K562 (cell line): ENCODE data around the gene KLHDC2. TPM values are rescaled to one million over a fixed set of nuclear protein-coding genes. Genes with fewer than 3 reads are reported as not detected.

Experiments
- ATAC-seq: fragments of 200-7000 bp; cut with Tn5 transposase; 3 replicates; pipeline ENCODE4 v1.9.1; 2020; ENCODE audit warnings: moderate library complexity
- BruUV-seq: library from RNA; stranded (reverse); fragments of 400-500 nt; replicated peaks from 2 replicates; lab custom pipeline; 2021; lab: Mats Ljungman, UMichigan
- CTCF ChIA-PET: fragments of 300-600 bp; formaldehyde crosslinking; extraction: SDS; loops from one replicate; lab custom pipeline; 2021; ENCODE audit warnings: low intra/inter-chr PET ratio; lab: Yijun Ruan, JAX
- POLR2A ChIA-PET: fragments of 300-600, 350-650 bp; sonication (Branson Sonifier 250); formaldehyde crosslinking; extraction: SDS; loops from one replicate; lab custom pipeline; 2021; ENCODE audit warnings: antibody characterized with exemption, inconsistent platforms; lab: Yijun Ruan, JAX
- DNase-seq, 4 experiments: peaks; one replicate each; pipeline versions ENCODE4 v3.0.0 to v3.0.0-alpha.2; 2011 to 2018; ENCODE audit warnings: low spot score in 3 of 4, mixed read lengths in 3 of 4; ENCODE audit errors: extremely low read depth in 1 of 4
- FAIRE-seq: peaks from 2 replicates; lab custom pipeline; 2011; peaks lifted over from hg19 to GRCh38; lab: Jason Lieb, UNC
- H2AFZ ChIP-seq: 2 replicates; pipeline ENCODE4 v1.6.0; 2011; ENCODE audit warnings: low read depth, low read length, control low read depth, inconsistent platforms
- H3K27ac ChIP-seq: fragments of 200-600 bp; 3 replicates; pipeline ENCODE4 v1.8.0; 2011; ENCODE audit warnings: low read depth, mild to moderate bottlenecking, control low read depth, inconsistent platforms, low read length, moderate library complexity, mixed read lengths; ENCODE audit errors: extremely low read depth
- H3K27me3 ChIP-seq, 2 experiments: fragments of 300-600 bp in 1 of 2; 2 replicates in 1 of 2; 3 replicates in 1 of 2; pipeline versions ENCODE4 v1.6.0 to v1.8.0; 2011; ENCODE audit warnings: inconsistent platforms in 2 of 2, low read length in 2 of 2, mild to moderate bottlenecking in 1 of 2, mixed read lengths in 1 of 2, moderate library complexity in 1 of 2; ENCODE audit not compliant: control insufficient read depth in 2 of 2, insufficient read depth in 2 of 2
- H3K36me3 ChIP-seq: fragments of 300-600 bp; 3 replicates; pipeline ENCODE4 v1.8.0; 2011; ENCODE audit warnings: mild to moderate bottlenecking, low read length, inconsistent platforms; ENCODE audit not compliant: control insufficient read depth, insufficient read depth
- H3K4me1 ChIP-seq, 2 experiments: fragments of 200-600 bp in 1 of 2; replicated peaks in 1 of 2; 2 replicates in 1 of 2; 3 replicates in 1 of 2; pipeline versions ENCODE4 v1.5.1 to v1.8.0; 2011; ENCODE audit warnings: inconsistent platforms in 2 of 2, low read length in 2 of 2, mild to moderate bottlenecking in 1 of 2, mixed read lengths in 1 of 2, moderate library complexity in 1 of 2; ENCODE audit not compliant: control insufficient read depth in 2 of 2, insufficient read depth in 2 of 2
- H3K4me2 ChIP-seq: 2 replicates; pipeline ENCODE4 v1.6.1; 2011; ENCODE audit warnings: low read length, control low read depth, inconsistent platforms, mixed read lengths; ENCODE audit not compliant: insufficient read depth
- H3K4me3 ChIP-seq: fragments of 200-600 bp; sonication (generic), shearing (Covaris generic); 2 replicates; pipeline ENCODE4 v1.5.1; 2016; ENCODE audit warnings: control low read depth, inconsistent platforms
- H3K79me2 ChIP-seq: fragments of 200-600 bp; 3 replicates; pipeline ENCODE4 v1.8.0; 2011; ENCODE audit warnings: low read length, inconsistent platforms; ENCODE audit not compliant: control insufficient read depth, insufficient read depth
- H3K9ac ChIP-seq, 2 experiments: 2 replicates each; pipeline versions ENCODE4 v1.6.0 to v1.6.1; 2011; ENCODE audit warnings: low read depth in 2 of 2, low read length in 2 of 2, control low read depth in 1 of 2, inconsistent platforms in 1 of 2, mild to moderate bottlenecking in 1 of 2, mixed read lengths in 1 of 2; ENCODE audit not compliant: insufficient read depth in 1 of 2
- H3K9me1 ChIP-seq: one replicate; pipeline ENCODE4 v1.6.0; 2011; ENCODE audit warnings: inconsistent platforms, mild to moderate bottlenecking, low read length, moderate library complexity; ENCODE audit not compliant: control insufficient read depth, insufficient read depth
- H3K9me3 ChIP-seq: replicated peaks from 2 replicates; pipeline ENCODE4 v1.5.1; 2011; ENCODE audit warnings: low read depth, low read length, inconsistent platforms; ENCODE audit not compliant: control insufficient read depth, insufficient read depth
- H4K20me1 ChIP-seq: replicated peaks from 2 replicates; pipeline ENCODE4 v1.6.1; 2011; ENCODE audit warnings: low read length, inconsistent platforms, mixed read lengths; ENCODE audit not compliant: control insufficient read depth, insufficient read depth
- ATF7 ChIP-seq: fragments of 450-650 bp; IDR thresholded peaks from 2 replicates; pipeline ENCODE4 v1.7.1; 2014; ENCODE audit warnings: mild to moderate bottlenecking, moderate library complexity
- CHD2 ChIP-seq: IDR thresholded peaks from 2 replicates; pipeline ENCODE4 v1.6.1; 2011; ENCODE audit warnings: low read depth, low read length
- CTCF ChIP-seq, 3 experiments: IDR thresholded peaks in 2 of 3; conservative IDR thresholded peaks in 1 of 3; 2 replicates each; pipeline ENCODE4 v1.5.1; 2011 to 2012; ENCODE audit warnings: low read length in 3 of 3, mild to moderate bottlenecking in 3 of 3, control low read depth in 2 of 3, improper control_type of control experiment in 1 of 3, inconsistent platforms in 1 of 3, low read depth in 1 of 3, mixed read lengths in 1 of 3, moderate library complexity in 1 of 3; ENCODE audit not compliant: insufficient read depth in 2 of 3
- ERF ChIP-seq: fragments of 450-650 bp; formaldehyde crosslinking; IDR thresholded peaks from 2 replicates; pipeline ENCODE4 v1.4.0; 2020; ENCODE audit warnings: mild to moderate bottlenecking, mixed read lengths
- HDAC8 ChIP-seq: fragments of 450-650 bp; IDR thresholded peaks from 2 replicates; pipeline ENCODE4 v1.6.1; 2016; ENCODE audit warnings: mild to moderate bottlenecking, missing genetic modification characterization, moderate library complexity, missing compliant biosample characterization
- HMGXB4 ChIP-seq: sonication (generic); formaldehyde crosslinking; IDR thresholded peaks from 2 replicates; pipeline ENCODE4 v1.8.1; 2023; ENCODE audit warnings: mild to moderate bottlenecking, missing genetic modification reagents
- MCM2 ChIP-seq: fragments of 450-650 bp; IDR thresholded peaks from 2 replicates; pipeline ENCODE4 v1.6.1; 2017; ENCODE audit warnings: low read depth, mild to moderate bottlenecking
- NFE2L1 ChIP-seq: fragments of 450-650 bp; IDR thresholded peaks from 2 replicates; pipeline ENCODE4 v1.6.1; 2016; ENCODE audit warnings: missing genetic modification characterization, low read depth, mild to moderate bottlenecking, missing compliant biosample characterization, moderate library complexity, borderline replicate concordance
- NFXL1 ChIP-seq: fragments of 450-650 bp; formaldehyde crosslinking; IDR thresholded peaks from 2 replicates; pipeline ENCODE4 v1.4.0; 2021; ENCODE audit warnings: mild to moderate bottlenecking
- PTRF ChIP-seq: fragments of 450-650 bp; IDR thresholded peaks from 2 replicates; pipeline ENCODE4 v1.6.1; 2016; ENCODE audit warnings: mild to moderate bottlenecking, missing genetic modification characterization, missing compliant biosample characterization
- RBM14 ChIP-seq: fragments of 200-400 bp; formaldehyde crosslinking; IDR thresholded peaks from 2 replicates; pipeline ENCODE4 v1.6.1; 2018; ENCODE audit warnings: low read depth, mild to moderate bottlenecking, low read length, moderate library complexity, borderline replicate concordance; ENCODE audit not compliant: insufficient read depth
- SMAD3 ChIP-seq: fragments of 450-650 bp; formaldehyde crosslinking; conservative IDR thresholded peaks from 2 replicates; pipeline ENCODE4 v1.4.0; 2020; ENCODE audit warnings: mild to moderate bottlenecking
- STAG1 ChIP-seq: sonication (generic); formaldehyde crosslinking; IDR thresholded peaks from 2 replicates; pipeline ENCODE4 v1.5.0; 2020; ENCODE audit warnings: missing genetic modification reagents, borderline replicate concordance
- TSC22D4 ChIP-seq: fragments of 450-650 bp; IDR thresholded peaks from 2 replicates; pipeline ENCODE4 v1.6.1; 2016; ENCODE audit warnings: missing genetic modification characterization, missing biosample characterization, control low read depth
- ZNF445 ChIP-seq: fragments of 250-450 bp; sonication (Bioruptor Pico); IDR thresholded peaks from 2 replicates; pipeline ENCODE4 v1.4.0; 2020; ENCODE audit warnings: low read depth, mild to moderate bottlenecking, moderate library complexity
- ZNF57 ChIP-seq: fragments of 450-650 bp; formaldehyde crosslinking; IDR thresholded peaks from 2 replicates; pipeline ENCODE4 v1.4.0; 2020; ENCODE audit warnings: mild to moderate bottlenecking, moderate library complexity
- WGBS: fragments of 100-300 bp; shearing (Covaris generic); methylation state at CpG from one replicate; pipeline ENCODE4 v1.1.6; 2016; ENCODE audit warnings: low coverage, mixed read lengths; ENCODE audit not compliant: insufficient coverage; ENCODE audit errors: missing lambda C conversion rate; 5-methylcytosine and 5-hydroxymethylcytosine counted together
- in situ Hi-C: fragments of 300-500 bp; cut with MboI; formaldehyde crosslinking; loops from 4 replicates; pipeline ENCODE4 v1.15.0; 2018; ENCODE audit warnings: inconsistent platforms, mixed read lengths
- intact Hi-C: fragments of 100-400 bp; cut with micrococcal nuclease; formaldehyde crosslinking; loops from 2 replicates; pipeline ENCODE4 v1.14.2; 2022
- polyA plus RNA-seq, 8 experiments: library from polyadenylated mRNA; depleted of rRNA in 4 of 8; stranded (reverse) in 5 of 8; unstranded in 3 of 8; fragments of >200 nt; fragmentation: Nextera tagmentation in 2 of 8; fragmentation: Illumina TruSeq in 1 of 8; extraction: Ambion mirVana in 2 of 8; extraction: Trizol in 1 of 8; gene quantifications; 2 replicates each; pipeline versions ENCODE4 v1.2.1 to v1.2.3, GENCODE V29; 2011 to 2014; ENCODE audit warnings: inconsistent platforms in 1 of 8, missing spikeins in 1 of 8
- total RNA-seq, 7 experiments: library from RNA; depleted of rRNA in 6 of 7; stranded (reverse); fragments of >200 nt in 6 of 7; fragmentation: Illumina TruSeq in 2 of 7; extraction: Trizol in 2 of 7; gene quantifications; 2 replicates each; pipeline versions ENCODE4 v1.2.1 to v1.2.3, GENCODE V29; 2011 to 2021; ENCODE audit warnings: low replicate concordance in 1 of 7
- TF ChIP-seq, protein P1 (sequence below): IDR thresholded peaks from 2 replicates; pipeline ENCODE4 v1.6.1; 2014; ENCODE audit warnings: antibody characterized with exemption

The KLHDC2 gene
- total and polyA plus RNA-seq, 9 of the 15 experiments (the other 6 are each of a cell fraction or from before 2014, with no cell fraction given) = 6.3 to 41.7 (median 20.0) TPM

DNA sequence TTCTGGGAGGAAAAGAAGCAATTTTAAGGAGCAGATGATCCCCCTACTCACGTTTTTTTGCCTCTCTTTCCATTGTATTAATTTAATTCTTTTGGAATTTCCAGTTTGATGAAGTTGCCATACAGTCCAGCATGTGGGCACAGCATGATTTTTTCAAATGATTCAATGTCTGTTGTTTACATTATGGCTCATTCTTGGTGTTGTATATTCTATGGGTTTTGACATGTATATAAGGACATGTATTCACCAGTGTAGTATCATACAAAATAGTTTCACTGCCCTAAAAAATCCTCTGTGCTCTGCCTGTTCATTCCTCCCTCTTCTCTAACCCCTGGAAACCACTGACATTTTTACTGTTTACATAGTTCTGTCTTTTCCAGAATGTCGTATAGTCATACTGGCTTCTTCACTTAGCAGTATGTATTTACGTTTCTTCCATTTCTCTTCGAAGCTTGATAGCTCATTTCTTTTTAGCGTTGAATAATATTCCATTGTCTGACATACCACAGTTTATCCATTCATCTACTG, 13.3 kb upstream of the KLHDC2 start:
- Histone ChIP-seq H4K20me1 (no peaks in the 10 kb centered on the region), H3K4me3 (no peak overlapping the region), H3K27ac (no peak overlapping the region), H3K4me2 (no peak overlapping the region), H2AFZ (peak overlapping the region; percentile 41; the same call in 1 of the 2 replicates), H3K27me3 (no peaks in the 10 kb centered on the region), H3K9me1 (no peaks in the 10 kb centered on the region), H3K79me2 (no peaks in the 10 kb centered on the region), H3K9me3 (no peaks in the 10 kb centered on the region), H3K9ac (no peak overlapping the region), H3K36me3 (no peaks in the 10 kb centered on the region), H3K4me1 (peaks cover 0 to 4% of the 10 kb centered on the region in 2 experiments; a peak in 1 of 5 replicates)
- DNase-seq (no peak), FAIRE-seq (no peak), ATAC-seq (no peak)
- in situ Hi-C loops (no loop called here), intact Hi-C loops (no loop called here)
- ChIA-PET CTCF (no interaction called here), POLR2A (no interaction called here)
- WGBS = 31% methylated on average over 5 of the region's 5 CpGs
- BruUV-seq = no TSS peak
- TF ChIP-seq MCM2 (no peak), HMGXB4 (CRISPR knock-in tag) (no peak), ERF (CRISPR knock-in tag) (no peak), ATF7 (no peak), PTRF (tag) (no peak), SMAD3 (CRISPR knock-in tag) (no peak), HDAC8 (tag) (no peak), RBM14 (no peak), CTCF (IDR thresholded peaks at IDR 0.05 in 2 of 3, conservative IDR thresholded peaks at IDR 0.05 in 1 of 3; ENCODE audit: insufficient read depth in 2 of 3, low read depth in 1 of 3, low read length in 3 of 3) (no peak), NFE2L1 (tag) (no peak), TSC22D4 (no peak), STAG1 (CRISPR knock-in tag) (no peak), ZNF445 (CRISPR knock-in tag) (no peak), ZNF57 (CRISPR knock-in tag) (no peak), NFXL1 (CRISPR knock-in tag) (no peak), CHD2 (no peak)
- TF ChIP-seq, protein P1, sequence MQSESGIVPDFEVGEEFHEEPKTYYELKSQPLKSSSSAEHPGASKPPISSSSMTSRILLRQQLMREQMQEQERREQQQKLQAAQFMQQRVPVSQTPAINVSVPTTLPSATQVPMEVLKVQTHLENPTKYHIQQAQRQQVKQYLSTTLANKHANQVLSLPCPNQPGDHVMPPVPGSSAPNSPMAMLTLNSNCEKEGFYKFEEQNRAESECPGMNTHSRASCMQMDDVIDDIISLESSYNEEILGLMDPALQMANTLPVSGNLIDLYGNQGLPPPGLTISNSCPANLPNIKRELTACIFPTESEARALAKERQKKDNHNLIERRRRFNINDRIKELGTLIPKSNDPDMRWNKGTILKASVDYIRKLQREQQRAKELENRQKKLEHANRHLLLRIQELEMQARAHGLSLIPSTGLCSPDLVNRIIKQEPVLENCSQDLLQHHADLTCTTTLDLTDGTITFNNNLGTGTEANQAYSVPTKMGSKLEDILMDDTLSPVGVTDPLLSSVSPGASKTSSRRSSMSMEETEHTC = no peak
